Transverse colon (tissue), 4 donors: ENCODE results near the gene LPO.

Source experiments
- POLR2A ChIP-seq: fragments of 450-650 bp; IDR thresholded peaks from one replicate; pipeline ENCODE4 v1.6.1; 2016; ENCODE audit warnings: antibody characterized with exemption, mild to moderate bottlenecking, moderate library complexity
- POLR2AphosphoS5 ChIP-seq, 3 donors: sonication (generic); formaldehyde crosslinking; IDR thresholded peaks; one replicate each; pipeline ENCODE4 v1.6.1; 2016; ENCODE audit warnings: antibody characterized with exemption in 3 of 3
- TF ChIP-seq, protein P1 (sequence below), 5 experiments: fragments of 200-600 bp in 3 of 5; fragments of 450-650 bp in 2 of 5; sonication (generic) in 3 of 5; IDR thresholded peaks; 1 replicate in 2 of 5; 2 replicates in 3 of 5; pipeline ENCODE4 v1.5.1; 2016 to 2017; ENCODE audit warnings: antibody characterized with exemption in 5 of 5, inconsistent platforms in 3 of 5, mild to moderate bottlenecking in 2 of 5, moderate library complexity in 1 of 5

DNA sequence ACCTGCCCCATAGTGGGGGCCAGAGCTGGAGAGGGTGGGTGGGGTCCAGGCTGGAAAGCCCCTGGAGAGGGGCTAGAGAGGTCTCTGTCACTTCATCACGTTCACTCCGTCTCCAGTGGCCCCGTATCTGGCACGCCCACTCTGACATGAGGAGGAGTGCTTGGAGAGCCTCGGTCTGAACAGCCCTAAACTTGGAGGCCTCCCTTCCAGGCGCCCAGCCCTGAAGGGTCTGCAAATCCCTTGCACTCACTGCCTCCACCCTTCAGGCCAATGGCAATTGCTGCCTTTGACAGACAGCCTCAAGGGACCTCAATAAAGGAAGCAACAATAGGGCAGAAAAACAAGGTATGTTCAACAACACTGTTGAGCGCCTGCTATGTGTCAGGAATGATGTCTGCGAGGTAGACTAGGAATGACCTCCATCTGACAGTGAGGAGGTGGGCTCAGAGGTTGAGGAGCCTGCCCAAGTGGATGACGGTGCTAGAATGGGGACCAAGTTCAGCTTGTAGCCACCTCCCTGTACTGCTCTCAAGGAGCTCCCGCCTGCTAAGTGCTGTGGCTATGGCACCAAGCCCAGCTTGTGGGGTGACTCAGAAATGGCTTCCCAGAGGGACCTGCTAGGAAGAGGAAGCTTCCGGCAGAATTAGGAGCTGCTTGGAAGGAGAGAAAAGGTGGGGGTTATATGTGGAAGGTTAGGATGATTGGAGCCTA, 48.8 kb upstream of the LPO start:
- TF ChIP-seq, protein P1, sequence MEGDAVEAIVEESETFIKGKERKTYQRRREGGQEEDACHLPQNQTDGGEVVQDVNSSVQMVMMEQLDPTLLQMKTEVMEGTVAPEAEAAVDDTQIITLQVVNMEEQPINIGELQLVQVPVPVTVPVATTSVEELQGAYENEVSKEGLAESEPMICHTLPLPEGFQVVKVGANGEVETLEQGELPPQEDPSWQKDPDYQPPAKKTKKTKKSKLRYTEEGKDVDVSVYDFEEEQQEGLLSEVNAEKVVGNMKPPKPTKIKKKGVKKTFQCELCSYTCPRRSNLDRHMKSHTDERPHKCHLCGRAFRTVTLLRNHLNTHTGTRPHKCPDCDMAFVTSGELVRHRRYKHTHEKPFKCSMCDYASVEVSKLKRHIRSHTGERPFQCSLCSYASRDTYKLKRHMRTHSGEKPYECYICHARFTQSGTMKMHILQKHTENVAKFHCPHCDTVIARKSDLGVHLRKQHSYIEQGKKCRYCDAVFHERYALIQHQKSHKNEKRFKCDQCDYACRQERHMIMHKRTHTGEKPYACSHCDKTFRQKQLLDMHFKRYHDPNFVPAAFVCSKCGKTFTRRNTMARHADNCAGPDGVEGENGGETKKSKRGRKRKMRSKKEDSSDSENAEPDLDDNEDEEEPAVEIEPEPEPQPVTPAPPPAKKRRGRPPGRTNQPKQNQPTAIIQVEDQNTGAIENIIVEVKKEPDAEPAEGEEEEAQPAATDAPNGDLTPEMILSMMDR (IDR thresholded peaks at IDR 0.05) = no peak
- TF ChIP-seq POLR2A = no peak
- TF ChIP-seq POLR2AphosphoS5 (IDR thresholded peaks at IDR 0.05) = no peak
